Keratinocyte (primary cell): Measurements from ENCODE around the gene TYW1. TPM values are rescaled to one million over a fixed set of nuclear protein-coding genes. Genes with fewer than 3 reads are reported as not detected.

ENCODE experiments used
- DNase-seq: peaks from one replicate; pipeline ENCODE4 v3.0.0-alpha.2; 2011; ENCODE audit warnings: low read depth, missing footprints, low spot score
- FAIRE-seq: peaks from 2 replicates; lab custom pipeline; 2011; peaks lifted over from hg19 to GRCh38; lab: Jason Lieb, UNC
- H2AFZ ChIP-seq: 2 replicates; pipeline ENCODE4 v1.6.0; 2012; ENCODE audit warnings: low read length, control low read depth, inconsistent platforms; ENCODE audit not compliant: control insufficient read depth
- H3K27ac ChIP-seq: 2 replicates; pipeline ENCODE4 v1.5.1; 2011; ENCODE audit warnings: low read length; ENCODE audit not compliant: control insufficient read depth, insufficient read depth
- H3K27me3 ChIP-seq: 3 replicates; pipeline ENCODE4 v1.6.0; 2011; ENCODE audit warnings: low read length; ENCODE audit not compliant: control insufficient read depth, insufficient read depth; ENCODE audit errors: extremely low read depth
- H3K36me3 ChIP-seq, 2 experiments: 2 replicates in 1 of 2; 3 replicates in 1 of 2; pipeline ENCODE4 v1.5.1; 2011; ENCODE audit warnings: low read length in 2 of 2, mild to moderate bottlenecking in 1 of 2; ENCODE audit not compliant: control insufficient read depth in 2 of 2, insufficient read depth in 2 of 2; ENCODE audit errors: extremely low read depth in 1 of 2
- H3K4me1 ChIP-seq: 3 replicates; pipeline ENCODE4 v1.5.1; 2011; ENCODE audit warnings: low read length; ENCODE audit not compliant: control insufficient read depth, insufficient read depth; ENCODE audit errors: extremely low read depth
- H3K4me2 ChIP-seq: 3 replicates; pipeline ENCODE4 v1.6.0; 2011; ENCODE audit warnings: low read depth, low read length; ENCODE audit not compliant: control insufficient read depth, insufficient read depth; ENCODE audit errors: extremely low read depth
- H3K4me3 ChIP-seq, 3 experiments: fragments of 200-600 bp in 1 of 3; sonication (generic) in 1 of 3; 2 replicates in 2 of 3; 3 replicates in 1 of 3; pipeline ENCODE4 v1.5.1; 2011 to 2016; ENCODE audit warnings: low read length in 3 of 3, mild to moderate bottlenecking in 3 of 3, control low read depth in 2 of 3, inconsistent platforms in 1 of 3, low read depth in 1 of 3, mixed read lengths in 1 of 3, mixed run types in 1 of 3, moderate library complexity in 1 of 3; ENCODE audit not compliant: control insufficient read depth in 2 of 3, insufficient read depth in 2 of 3; ENCODE audit errors: extremely low read depth in 1 of 3
- H3K79me2 ChIP-seq: 2 replicates; pipeline ENCODE4 v1.6.0; 2012; ENCODE audit warnings: low read length; ENCODE audit not compliant: control insufficient read depth, insufficient read depth
- H3K9ac ChIP-seq: 3 replicates; pipeline ENCODE4 v1.6.0; 2011; ENCODE audit warnings: low read length; ENCODE audit not compliant: control insufficient read depth, insufficient read depth; ENCODE audit errors: extremely low read depth
- H3K9me1 ChIP-seq: 3 replicates; pipeline ENCODE4 v1.6.0; 2011; ENCODE audit warnings: low read length; ENCODE audit not compliant: control insufficient read depth, insufficient read depth; ENCODE audit errors: extremely low read depth
- H3K9me3 ChIP-seq: 2 replicates; pipeline ENCODE4 v1.5.1; 2012; ENCODE audit warnings: low read depth, low read length; ENCODE audit not compliant: control insufficient read depth
- H4K20me1 ChIP-seq: 3 replicates; pipeline ENCODE4 v1.6.0; 2011; ENCODE audit warnings: low read length; ENCODE audit not compliant: control insufficient read depth, insufficient read depth; ENCODE audit errors: extremely low read depth
- CTCF ChIP-seq, 3 experiments: IDR thresholded peaks in 1 of 3; conservative IDR thresholded peaks in 1 of 3; optimal IDR thresholded peaks in 1 of 3; 2 replicates in 2 of 3; 3 replicates in 1 of 3; pipeline versions ENCODE3 to v1.5.1; 2011; ENCODE audit warnings: low read length in 3 of 3, mild to moderate bottlenecking in 3 of 3, moderate library complexity in 2 of 3, control low read depth in 1 of 3, inconsistent platforms in 1 of 3; ENCODE audit not compliant: insufficient read depth in 2 of 3; ENCODE audit errors: extremely low read depth in 1 of 3
- EZH2 ChIP-seq: IDR thresholded peaks from one replicate; pipeline ENCODE4 v1.6.1; 2012; ENCODE audit warnings: inconsistent platforms, mild to moderate bottlenecking, low read length, moderate library complexity
- dilution Hi-C: fragments of 300-500 bp; cut with MboI; formaldehyde crosslinking; loops from one replicate; pipeline ENCODE4 v1.7.0; 2020; ENCODE audit warnings: low sequenced_read_pairs; ENCODE audit not compliant: extremely low pct_ligation_motif_present
- polyA plus RNA-seq, 5 experiments: library from polyadenylated mRNA; depleted of rRNA in 3 of 5; stranded (reverse) in 3 of 5; stranded (forward) in 1 of 5; unstranded in 1 of 5; fragments of >200 nt; gene quantifications; 1 replicate in 1 of 5; 2 replicates in 3 of 5; 3 replicates in 1 of 5; pipeline versions ENCODE4 v1.2.1 to v1.2.3, GENCODE V29; 2011 to 2012; ENCODE audit warnings: missing spikeins in 2 of 5, low read depth in 1 of 5, low replicate concordance in 1 of 5

Gene TYW1
- polyA plus RNA-seq, 1 donor (not counting 4 experiments of a cell fraction or from before 2014, with no cell fraction given), result 16.4 TPM

- FAIRE-seq (peak; percentile 69), DNase-seq (peak; percentile 23)
- Histone ChIP-seq H3K27me3 (no peaks in the 10 kb centered on the region), H2AFZ (no peak overlapping the region), H3K9me1 (no peaks in the 10 kb centered on the region), H3K36me3 (peaks cover 22 to 46% of the 10 kb centered on the region in 2 experiments), H3K9me3 (no peaks in the 10 kb centered on the region), H3K4me3 (no peak overlapping the region), H3K9ac (peak overlapping the region; percentile 24), H3K4me2 (peak overlapping the region; percentile 27), H3K27ac (peak overlapping the region; percentile 25), H3K79me2 (no peaks in the 10 kb centered on the region), H3K4me1 (peaks cover 13% of the 10 kb centered on the region), H4K20me1 (peaks cover 6% of the 10 kb centered on the region)
- TF ChIP-seq CTCF (optimal IDR thresholded peaks at IDR 0.05 in 1 of 3, IDR thresholded peaks at IDR 0.05 in 1 of 3, conservative IDR thresholded peaks at IDR 0.05 in 1 of 3; ENCODE audit: extremely low read depth in 1 of 3, insufficient read depth in 2 of 3, low read length in 3 of 3) (no peak), EZH2 (no peak)
- dilution Hi-C loops, result no loop called here
Measured at GRCh38 chr7:66952343-66953043, 44.1 kb upstream of the TYW1 start.

- H3K27ac ChIP-seq, result peak overlapping the region; percentile 18
- DNase-seq (no peak), FAIRE-seq (no peak)
- peaks cover 6% of the 10 kb centered on the region for H4K20me1 ChIP-seq
- no peaks in the 10 kb centered on the region for H3K9me1 ChIP-seq
- no peaks in the 10 kb centered on the region for H3K27me3 ChIP-seq
- H3K4me2 ChIP-seq, result no peak overlapping the region
- peaks cover 13% of the 10 kb centered on the region for H3K4me1 ChIP-seq
- TF ChIP-seq EZH2 (no peak), CTCF (optimal IDR thresholded peaks at IDR 0.05 in 1 of 3, IDR thresholded peaks at IDR 0.05 in 1 of 3, conservative IDR thresholded peaks at IDR 0.05 in 1 of 3; ENCODE audit: extremely low read depth in 1 of 3, insufficient read depth in 2 of 3, low read length in 3 of 3) (no peak)
- H2AFZ ChIP-seq, result no peak overlapping the region
- dilution Hi-C loops, result no loop called here
- H3K36me3 ChIP-seq, result peaks cover 23 to 46% of the 10 kb centered on the region in 2 experiments
- no peaks in the 10 kb centered on the region for H3K9me3 ChIP-seq
- no peaks in the 10 kb centered on the region for H3K79me2 ChIP-seq
- H3K9ac ChIP-seq, result peak overlapping the region; percentile 24
- H3K4me3 ChIP-seq, result no peak overlapping the region
Measured at GRCh38 chr7:66953044-66953427, 43.6 kb upstream of the TYW1 start.
